GM19395 (cell line): Measurements from ENCODE around the gene CPB1.

Experiments used
- ATAC-seq: cut with Tn5 transposase; IDR thresholded peaks from one replicate; pipeline ENCODE4 v1.9.1; 2021; ENCODE audit warnings: mild to moderate bottlenecking, moderate library complexity; ENCODE audit not compliant: unreplicated experiment

The CPB1 gene

DNA sequence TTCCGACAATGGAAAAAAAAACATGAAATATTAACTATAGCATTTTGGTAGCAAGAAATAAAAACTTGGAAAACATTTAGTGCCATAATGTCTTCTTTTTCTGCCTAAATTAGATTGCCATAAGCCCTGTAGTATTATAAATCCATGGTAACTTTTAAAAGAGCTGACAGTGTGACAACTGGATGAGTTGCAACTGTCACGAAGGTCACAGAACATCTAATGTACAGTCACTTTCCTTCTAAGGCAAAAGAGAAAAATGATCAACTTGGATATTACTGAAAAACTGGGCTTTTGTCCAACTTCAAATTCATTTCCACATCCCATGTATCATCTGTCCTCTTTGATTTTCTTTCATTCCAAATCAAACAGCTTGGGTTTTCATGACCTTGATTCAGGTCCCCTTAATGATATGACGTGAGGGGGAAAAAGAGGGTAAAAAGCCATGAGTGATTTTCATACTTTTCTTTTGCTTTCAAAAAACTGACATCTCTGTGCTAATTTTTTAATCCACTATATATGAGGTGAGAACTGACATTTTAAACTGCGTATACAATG is 602 bp downstream of the CPB1 start:
- no peak for ATAC-seq

DNA sequence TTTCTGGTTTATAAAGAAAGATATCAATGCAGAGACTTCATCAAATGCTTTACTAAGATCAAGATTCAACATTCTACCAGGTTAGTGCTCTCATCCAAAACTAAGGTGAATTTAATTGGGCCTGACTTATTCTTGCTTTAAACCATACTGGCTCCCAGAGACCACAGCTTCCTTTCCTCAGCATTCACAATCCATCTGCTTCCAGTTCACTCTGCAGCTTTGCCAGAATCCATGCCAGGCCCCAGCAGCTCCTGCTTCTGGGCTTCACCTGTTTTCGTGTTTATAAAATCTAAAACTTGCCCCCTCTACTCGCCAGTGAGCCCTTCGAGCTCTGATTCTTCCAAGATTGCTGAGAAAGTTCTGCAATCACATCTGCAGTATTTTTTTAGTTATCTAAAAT is 2.3 kb downstream of the CPB1 start:
- no peak for ATAC-seq

DNA sequence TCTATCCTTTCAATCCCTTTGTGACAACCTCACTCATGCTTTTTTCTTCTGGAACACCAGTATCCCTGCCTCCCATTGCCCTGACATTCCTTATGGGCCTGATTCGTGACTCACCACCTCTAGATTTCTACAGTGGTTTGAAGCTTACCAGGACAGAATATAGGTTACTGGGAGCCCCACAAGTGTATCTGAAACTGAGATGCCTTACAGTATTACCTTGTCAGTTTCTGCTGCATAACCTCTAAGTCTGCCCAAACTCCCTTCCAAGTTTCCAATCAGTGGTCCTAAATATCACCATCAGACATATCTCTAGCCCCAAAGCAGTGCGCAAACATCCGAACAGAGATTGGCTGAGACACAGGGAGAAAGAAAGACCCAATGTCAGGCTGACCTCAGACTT is 5.6 kb downstream of the CPB1 start:
- ATAC-seq: no peak

DNA sequence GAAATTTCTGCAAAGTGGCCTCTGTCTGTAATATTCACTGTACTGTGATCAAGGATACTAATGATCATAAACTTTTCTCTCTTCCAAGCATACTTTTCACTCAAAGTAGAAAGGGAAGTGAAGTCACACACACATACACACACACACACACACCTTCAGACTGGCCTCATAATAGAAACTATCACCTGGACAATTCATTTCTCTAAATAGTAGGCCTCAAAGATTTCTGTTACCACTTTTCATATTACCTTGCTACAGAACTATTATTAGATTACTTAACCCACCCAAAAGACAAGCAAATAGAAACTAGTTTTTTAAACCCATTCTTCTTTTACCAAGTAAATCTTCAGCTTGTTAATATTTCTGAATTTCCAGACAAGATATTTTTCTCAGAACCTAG is 12.2 kb downstream of the CPB1 start:
- ATAC-seq: peak; percentile 77

DNA sequence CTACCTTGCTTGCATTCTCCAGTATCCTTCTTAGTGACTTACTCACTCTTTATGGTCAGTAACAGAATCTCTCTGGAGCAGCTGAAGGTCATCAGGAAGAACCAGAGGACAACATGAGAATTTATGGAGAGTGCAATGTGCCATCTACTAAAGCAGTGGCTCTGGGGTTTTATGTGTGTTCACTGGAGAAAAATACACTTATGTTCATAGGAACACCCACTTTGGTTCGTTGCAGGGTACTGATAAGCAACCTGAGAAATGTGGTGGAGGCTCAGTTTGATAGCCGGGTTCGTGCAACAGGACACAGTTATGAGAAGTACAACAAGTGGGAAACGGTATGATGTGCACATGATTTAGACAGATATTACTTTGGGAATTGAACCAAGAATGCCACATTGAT is 12.8 kb downstream of the CPB1 start:
- no peak for ATAC-seq

DNA sequence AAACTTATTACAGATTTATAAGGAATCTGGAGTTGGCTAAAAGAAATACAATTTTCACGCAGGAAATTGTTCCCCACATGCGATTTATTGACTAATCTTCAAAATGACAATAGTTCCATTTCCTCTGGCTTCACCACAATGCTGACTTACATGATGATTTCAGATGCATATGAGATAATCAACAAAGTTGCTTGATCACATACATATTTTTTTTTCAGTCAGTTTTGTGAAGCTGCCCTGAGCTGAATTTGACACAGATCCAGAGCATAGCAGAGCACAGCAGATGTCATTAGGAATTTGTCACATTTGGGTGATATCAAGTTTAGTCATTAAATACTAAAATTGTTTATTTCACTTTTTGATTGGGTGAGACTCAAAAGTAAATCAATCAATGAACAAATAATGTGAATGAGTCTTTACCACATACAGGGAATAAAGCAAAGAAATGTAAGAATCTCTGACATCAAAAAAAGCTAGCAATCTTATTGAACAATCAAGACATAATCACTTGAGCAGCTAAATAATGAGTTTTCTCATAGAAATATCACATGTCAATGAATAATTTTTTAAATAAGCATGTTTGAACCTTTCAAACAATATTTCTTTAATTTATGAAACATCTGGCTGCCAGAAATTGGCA is 18.3 kb downstream of the CPB1 start:
- no peak for ATAC-seq

DNA sequence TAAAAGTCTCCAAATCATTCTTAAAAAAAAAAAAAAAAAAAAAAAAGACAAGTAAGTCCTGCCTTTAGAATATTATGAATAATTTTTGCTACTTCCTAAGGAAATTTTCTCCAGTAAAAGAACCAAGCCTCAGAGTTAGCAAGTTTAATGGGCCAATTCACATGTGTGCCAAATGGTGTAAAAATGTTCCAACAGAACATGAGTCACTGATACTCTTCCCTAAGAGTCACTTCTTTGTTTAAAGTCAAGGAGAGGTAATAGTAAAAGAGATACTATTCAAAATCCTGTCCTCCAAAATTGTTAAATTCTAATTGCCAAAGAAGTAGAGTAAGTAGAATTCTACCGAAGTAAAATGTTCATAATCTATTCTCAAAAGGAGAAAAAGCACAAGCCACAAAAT is 19.7 kb downstream of the CPB1 start:
- no peak for ATAC-seq

DNA sequence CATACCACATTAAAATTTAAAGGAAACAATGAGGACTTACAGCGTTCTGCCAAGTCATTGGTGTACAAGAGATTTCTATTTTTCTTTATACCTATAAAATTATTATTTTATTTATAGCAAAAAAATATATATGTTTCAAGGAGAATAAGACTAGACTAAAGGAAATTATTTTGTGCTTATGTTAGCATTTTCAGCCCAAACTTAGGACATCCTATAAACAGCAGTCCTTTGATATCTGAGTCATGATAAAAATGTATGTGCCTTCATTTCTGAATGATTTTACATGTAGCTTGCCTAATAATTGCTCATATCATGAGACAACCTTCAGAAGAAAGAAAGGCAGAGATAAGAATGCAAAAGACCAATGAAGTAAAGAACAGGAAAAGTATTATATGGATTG is 20.8 kb downstream of the CPB1 start:
- ATAC-seq: no peak

DNA sequence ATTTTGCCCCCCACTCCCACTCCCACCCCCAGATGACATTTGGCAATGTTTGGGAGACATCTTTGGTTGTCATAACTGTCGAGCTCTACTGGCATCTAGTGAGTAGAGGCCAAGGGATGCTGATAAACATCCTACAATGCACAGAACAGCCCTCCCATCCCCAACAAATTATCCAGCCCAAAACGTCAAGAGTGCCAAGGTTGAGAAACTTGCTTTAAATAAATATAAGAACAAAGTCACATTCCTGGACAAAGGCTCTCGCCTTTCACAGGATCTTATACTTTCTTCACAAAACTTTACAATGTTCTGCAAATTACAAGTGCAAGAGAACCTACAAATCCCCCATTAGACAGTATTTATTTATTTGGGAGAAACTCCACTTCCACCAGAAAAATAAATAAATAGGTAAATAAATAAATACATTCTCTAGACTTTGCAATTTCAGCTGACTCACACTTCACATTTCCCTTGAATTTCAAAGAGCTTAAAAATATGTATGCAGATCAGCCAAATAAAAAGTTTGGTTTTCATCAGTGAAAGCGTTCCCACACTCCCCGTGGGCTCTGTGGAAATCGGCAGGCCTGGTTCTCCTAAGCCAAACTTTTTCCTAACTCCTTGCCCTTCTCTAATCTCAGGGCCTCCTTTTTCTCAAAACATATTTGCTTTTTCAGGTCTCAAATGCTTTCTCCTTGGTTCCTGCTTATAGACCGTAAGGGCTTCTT is 24.8 kb downstream of the CPB1 start:
- no peak for ATAC-seq

DNA sequence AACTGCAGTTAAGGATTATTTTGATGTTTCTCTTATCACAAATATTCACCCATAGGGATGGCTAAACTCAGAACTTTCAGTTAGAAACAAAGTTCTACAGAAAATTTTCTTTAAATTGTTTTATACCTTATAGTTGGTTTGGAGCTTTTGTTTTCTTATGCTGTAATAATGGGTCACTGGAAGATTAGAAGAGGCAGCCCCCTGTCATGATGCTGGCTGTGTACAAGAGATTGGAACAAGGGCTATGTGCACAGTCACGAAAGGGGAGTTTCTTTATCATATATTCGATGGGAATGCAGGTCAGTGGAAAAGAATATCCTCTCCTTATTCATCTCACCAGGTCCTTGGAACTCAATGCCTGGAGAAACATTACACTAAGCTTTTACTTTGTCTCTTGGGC is 25.5 kb downstream of the CPB1 start:
- ATAC-seq: no peak

DNA sequence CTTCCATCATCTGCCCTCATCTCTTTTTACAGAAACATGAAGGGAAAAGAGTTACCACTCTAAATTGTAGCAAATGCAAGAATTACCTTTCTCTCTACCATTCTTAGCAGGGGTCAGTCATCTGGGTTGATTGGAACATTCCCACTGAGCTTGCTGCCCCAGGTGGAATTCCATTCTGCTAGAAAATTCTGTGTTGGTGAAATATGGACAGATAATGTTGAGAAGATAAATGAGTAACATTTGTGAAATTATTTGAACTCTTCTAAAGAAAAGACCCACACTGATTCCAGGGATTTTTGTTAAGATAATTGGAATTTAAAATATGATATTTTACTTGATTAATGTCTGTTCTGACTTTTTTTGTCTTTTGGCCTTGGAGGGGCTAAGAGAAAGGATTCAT is 26.4 kb downstream of the CPB1 start:
- ATAC-seq: no peak

DNA sequence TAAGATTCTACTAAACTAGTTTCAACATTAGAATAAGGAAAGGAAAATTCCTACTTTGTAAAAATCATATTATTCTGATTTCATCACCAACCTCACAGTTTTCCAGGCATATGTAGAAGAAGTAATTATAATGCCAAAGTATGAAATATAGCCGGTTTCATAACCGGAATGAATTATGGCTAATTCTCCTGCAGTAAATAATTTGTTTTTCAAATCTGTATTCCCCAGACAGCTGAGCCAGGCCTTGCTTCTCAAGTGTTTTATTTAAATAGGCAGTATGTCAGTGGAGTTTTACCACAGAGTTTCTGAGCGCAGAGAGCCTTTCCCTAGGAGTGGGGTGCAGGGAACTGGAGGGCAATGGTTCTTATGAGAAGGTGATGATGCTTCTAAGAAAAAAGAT is 28.8 kb downstream of the CPB1 start:
- no peak for ATAC-seq

DNA sequence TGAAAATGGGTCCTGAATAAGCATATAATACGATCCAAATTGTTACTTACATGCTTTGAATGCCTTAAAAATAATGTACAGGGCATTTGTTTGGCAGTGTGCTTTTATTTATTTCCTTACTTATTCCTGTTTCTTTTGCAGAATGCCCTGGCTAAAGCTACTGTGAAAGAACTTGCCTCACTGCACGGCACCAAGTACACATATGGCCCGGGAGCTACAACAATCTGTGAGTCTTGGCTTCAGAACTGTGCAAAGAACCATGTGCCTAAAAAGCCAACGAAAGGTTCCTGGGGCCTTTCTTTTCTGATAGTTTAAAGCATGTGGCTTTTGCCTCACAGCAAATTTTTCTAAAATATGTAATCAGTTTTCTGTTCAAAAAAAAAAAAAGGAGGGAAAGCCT is 29.7 kb downstream of the CPB1 start:
- ATAC-seq: no peak

DNA sequence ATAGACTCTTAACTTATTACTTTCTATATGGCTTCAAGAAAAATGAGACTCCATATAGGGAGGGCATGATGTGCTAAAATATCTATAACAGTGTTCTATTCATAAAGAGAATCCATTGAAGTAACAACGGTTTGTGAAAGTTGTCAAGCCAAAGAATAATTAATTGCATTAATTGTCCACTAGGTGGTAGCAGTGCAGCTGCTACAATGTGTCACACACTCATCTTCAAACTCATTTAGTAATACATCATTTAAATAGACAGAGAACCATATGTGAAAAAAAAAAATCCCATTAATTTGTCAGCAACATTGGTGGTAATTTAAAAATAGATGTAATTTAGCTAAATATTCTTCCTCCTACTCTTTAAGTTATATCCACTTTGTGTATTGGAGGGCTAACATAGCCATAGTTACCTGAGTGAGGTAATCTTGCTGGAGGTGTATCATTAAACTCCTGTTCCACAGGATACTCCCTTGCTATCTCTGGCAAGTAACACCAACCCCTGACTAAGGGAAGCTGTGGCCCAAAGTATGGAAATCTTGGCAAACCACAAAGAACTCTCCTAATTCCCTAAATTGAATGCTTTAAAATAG is 33.8 kb downstream of the CPB1 start:
- peak; percentile 91 for ATAC-seq

DNA sequence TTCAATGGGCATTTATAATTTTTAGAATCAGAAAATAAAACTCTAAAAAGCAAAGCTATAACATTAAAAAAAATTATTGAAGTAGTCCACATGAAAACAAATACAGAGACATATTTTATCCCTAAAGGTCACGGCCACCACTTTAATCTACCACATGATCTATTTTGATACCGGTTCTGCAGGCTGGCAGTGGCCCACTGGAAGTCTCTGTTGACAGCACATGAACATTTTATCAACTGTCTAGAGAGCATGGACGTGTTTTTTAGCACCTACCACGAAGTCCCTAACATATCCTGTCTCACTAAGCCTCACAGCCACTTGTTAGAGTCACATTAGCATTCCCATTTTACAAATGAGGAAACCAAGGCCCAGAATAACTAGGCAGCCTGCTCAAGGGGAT is 35.7 kb downstream of the CPB1 start:
- no peak for ATAC-seq

DNA sequence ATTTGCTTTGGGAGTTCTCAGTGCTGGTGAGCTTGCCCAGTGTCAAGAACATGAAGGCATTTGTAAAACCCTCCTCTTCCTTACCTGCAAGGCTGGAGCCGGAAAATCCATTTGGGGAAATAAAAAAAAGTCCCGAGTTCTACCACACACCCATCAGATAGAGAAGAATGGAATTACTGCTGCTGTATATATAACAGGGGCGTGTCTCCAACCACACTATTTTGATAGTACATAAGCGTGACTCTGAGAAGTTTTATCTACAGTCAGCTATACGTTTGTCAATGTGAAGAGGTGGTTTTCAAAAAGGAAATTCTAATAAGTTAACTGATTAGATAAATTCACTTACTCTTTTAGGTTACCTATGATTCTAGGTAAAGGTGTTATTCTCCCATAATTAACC is 36.2 kb downstream of the CPB1 start:
- no peak for ATAC-seq

DNA sequence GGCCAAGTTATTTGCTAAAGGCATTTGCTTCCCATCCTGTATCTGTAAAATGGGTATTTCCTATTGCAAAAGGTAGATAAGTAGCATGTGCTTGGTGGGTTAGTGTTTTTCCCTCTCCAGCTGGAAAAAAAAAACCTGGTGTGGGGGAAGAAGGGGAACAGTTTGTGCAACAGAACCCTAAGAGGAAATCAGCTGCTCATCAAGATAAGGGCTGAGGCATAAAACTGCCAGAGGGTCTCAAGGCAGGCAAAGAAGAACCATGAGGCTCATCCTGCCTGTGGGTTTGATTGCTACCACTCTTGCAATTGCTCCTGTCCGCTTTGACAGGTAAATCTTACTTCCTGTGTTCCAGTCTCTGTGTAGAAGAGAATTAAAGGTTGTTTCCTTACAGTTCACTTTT is 37.4 kb downstream of the CPB1 start, which contains the start of gene CPA3:
Gene CPA3 (plus strand): TSS at position 248 of the 400 bp plus-strand sequence. CDS start 12 bp downstream, at position 260.
- no peak for ATAC-seq

DNA sequence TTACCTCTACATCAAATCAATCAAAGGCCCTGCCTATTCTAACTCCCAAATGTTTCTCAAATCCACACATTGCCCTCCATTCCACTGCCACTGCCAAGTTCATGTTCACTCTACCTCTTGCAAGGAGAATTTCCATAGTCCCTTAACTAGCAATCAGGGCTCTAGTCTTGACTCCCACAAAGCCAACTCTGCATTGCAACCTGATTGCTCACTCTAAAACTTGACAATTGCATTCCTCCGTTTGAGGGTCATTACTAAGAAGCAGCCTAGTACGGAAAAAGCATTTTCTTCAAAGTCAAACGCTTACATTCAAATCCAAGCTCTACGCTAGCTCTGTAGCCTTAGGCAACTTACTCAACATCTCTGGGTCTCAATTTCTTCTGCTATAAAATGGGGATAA is 38.6 kb downstream of the CPB1 start:
- ATAC-seq: no peak

DNA sequence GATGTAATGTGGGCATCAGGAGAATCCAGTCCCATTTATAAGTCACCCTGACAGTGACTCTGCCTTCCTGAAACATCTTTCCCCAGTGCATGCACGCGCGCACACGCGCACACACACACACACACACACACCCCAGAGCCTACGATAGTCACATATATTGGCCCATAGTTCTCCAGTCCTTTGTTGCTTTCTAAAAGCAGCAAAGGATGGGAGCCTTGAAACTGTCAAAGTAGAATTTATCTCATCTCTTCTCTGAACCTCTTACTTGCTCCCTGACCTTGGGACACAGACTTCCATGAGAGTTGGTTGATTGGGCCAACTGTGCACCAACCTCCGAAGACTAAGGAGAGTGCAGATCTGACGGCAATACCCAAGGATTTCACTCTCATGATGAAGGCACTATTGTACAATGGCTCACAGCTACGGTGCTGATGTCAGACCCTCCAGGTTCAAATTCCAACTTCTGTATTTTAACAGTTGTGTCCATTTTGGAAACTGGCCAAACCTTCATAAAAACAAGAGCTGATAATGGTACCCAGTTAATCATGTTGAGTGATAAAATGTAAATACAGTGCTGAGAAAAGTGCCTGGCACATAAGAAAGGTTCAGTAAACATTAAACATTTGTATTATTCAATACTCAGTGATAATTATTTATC is 45.8 kb downstream of the CPB1 start:
- no peak for ATAC-seq

DNA sequence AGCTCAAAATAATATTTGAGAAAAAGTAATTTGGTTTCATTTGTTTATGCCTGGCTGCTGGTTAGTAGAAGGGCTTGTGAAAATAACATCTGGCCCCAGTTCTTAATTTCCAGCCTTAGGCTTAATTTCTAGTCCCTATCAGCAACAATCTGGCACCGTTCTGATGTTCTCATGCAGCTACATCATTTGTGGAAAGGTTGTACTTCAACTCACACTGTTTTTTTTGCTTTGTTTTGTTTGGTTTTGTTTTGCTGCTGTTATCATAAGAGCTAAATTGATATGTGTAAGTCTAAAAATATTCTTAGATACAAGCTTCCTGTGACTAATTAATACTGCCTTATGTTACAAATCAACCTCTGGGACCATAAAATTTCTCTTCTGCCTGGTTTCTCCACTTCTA is 46.4 kb downstream of the CPB1 start:
- ATAC-seq: no peak

DNA sequence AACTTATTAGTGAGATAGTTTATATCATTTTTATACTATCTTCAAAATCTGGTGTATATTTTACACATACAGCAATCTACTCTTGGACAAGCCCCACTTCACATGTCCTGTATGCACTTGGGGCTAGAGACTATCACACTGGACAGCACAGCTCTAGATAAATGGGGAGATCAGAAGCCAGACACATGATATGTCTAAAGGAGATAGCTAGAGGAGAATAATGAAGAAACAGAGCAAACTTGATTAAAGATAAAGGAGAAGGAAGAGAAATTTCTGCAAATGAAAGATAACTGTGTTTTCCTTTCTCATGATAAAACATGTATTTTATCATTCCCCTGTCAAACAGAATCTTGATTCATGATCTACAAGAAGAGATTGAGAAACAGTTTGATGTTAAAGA is 50.5 kb downstream of the CPB1 start:
- ATAC-seq: no peak

DNA sequence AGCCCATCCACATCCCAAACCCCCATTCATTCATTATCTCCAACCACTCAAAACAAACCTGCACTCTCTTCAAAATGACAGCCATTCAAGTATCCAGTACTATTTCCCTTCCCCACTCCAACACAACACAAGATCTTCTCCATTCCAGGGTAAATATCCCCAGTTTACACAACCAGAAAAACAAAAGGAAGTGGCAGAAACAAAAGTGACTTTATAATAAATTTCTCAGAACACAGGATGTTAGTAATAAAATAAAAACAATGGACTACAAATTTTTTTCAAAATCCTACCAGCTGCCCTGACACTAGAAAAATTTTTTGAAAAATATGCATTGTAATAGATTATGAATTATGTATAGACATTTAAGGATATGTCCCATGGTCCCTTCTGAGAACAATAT is 51.6 kb downstream of the CPB1 start:
- no peak for ATAC-seq
